H9 (cell line): Measurements from ENCODE around the gene DUS1L. TPM values are rescaled to one million over a fixed set of nuclear protein-coding genes. Genes with fewer than 3 reads are reported as not detected.

ENCODE experiments used
- DNase-seq: peaks from one replicate; pipeline ENCODE4 v3.0.0-alpha.2; 2017
- H2AFZ ChIP-seq: one replicate; pipeline ENCODE4 v1.6.1; 2013; ENCODE audit warnings: mild to moderate bottlenecking, low read length, control low read depth, moderate library complexity
- H2AK5ac ChIP-seq: 2 replicates; pipeline ENCODE4 v1.6.1; 2013; ENCODE audit warnings: low read length, control low read depth, mixed read lengths; ENCODE audit not compliant: insufficient read length
- H2BK120ac ChIP-seq: one replicate; pipeline ENCODE4 v1.6.1; 2013; ENCODE audit warnings: low read depth, mild to moderate bottlenecking, low read length, control low read depth, inconsistent platforms; ENCODE audit not compliant: poor library complexity, severe bottlenecking
- H2BK12ac ChIP-seq: 2 replicates; pipeline ENCODE4 v1.6.1; 2013; ENCODE audit warnings: low read length, control low read depth, mixed read lengths, low read depth; ENCODE audit not compliant: insufficient read length
- H2BK15ac ChIP-seq: 2 replicates; pipeline ENCODE4 v1.6.1; 2013; ENCODE audit warnings: low read depth, low read length, control low read depth
- H2BK20ac ChIP-seq: one replicate; pipeline ENCODE4 v1.6.1; 2013; ENCODE audit warnings: low read depth, mild to moderate bottlenecking, low read length, control low read depth, inconsistent platforms; ENCODE audit not compliant: poor library complexity, severe bottlenecking
- H2BK5ac ChIP-seq: 2 replicates; pipeline ENCODE4 v1.6.1; 2013; ENCODE audit warnings: low read length, control low read depth, mixed read lengths; ENCODE audit not compliant: insufficient read length
- H3K14ac ChIP-seq: 2 replicates; pipeline ENCODE4 v1.6.1; 2013; ENCODE audit warnings: low read length, control low read depth; ENCODE audit not compliant: insufficient read depth
- H3K18ac ChIP-seq: 2 replicates; pipeline ENCODE4 v1.6.1; 2013; ENCODE audit warnings: low read depth, mild to moderate bottlenecking, mixed read lengths, low read length, control low read depth; ENCODE audit not compliant: insufficient read length
- H3K23ac ChIP-seq: 2 replicates; pipeline ENCODE4 v1.6.1; 2013; ENCODE audit warnings: low read length, control low read depth, mixed read lengths, low read depth; ENCODE audit not compliant: insufficient read length
- H3K23me2 ChIP-seq: 2 replicates; pipeline ENCODE4 v1.6.1; 2013; ENCODE audit warnings: low read depth, mild to moderate bottlenecking, mixed read lengths, low read length, control low read depth; ENCODE audit not compliant: insufficient read length, poor library complexity, severe bottlenecking
- H3K27ac ChIP-seq: 2 replicates; pipeline ENCODE4 v1.5.1; 2013; ENCODE audit warnings: low read length, control low read depth, mixed read lengths, low read depth; ENCODE audit not compliant: insufficient read length
- H3K27me3 ChIP-seq: 2 replicates; pipeline ENCODE4 v1.6.1; 2013; ENCODE audit warnings: low read length, control low read depth, inconsistent platforms; ENCODE audit not compliant: insufficient read depth
- H3K4ac ChIP-seq: 2 replicates; pipeline ENCODE4 v1.6.1; 2013; ENCODE audit warnings: low read depth, mild to moderate bottlenecking, control low read depth, inconsistent platforms, low read length, moderate library complexity
- H3K4me1 ChIP-seq: 2 replicates; pipeline ENCODE4 v1.6.1; 2013; ENCODE audit warnings: low read length, control low read depth, inconsistent platforms; ENCODE audit not compliant: insufficient read depth
- H3K4me2 ChIP-seq: 2 replicates; pipeline ENCODE4 v1.6.1; 2013; ENCODE audit warnings: low read length, control low read depth, mixed read lengths; ENCODE audit not compliant: insufficient read length, insufficient read depth
- H3K56ac ChIP-seq: 2 replicates; pipeline ENCODE4 v1.6.1; 2013; ENCODE audit warnings: low read depth, mild to moderate bottlenecking, mixed read lengths, low read length, control low read depth; ENCODE audit not compliant: insufficient read length
- H3K79me1 ChIP-seq: 2 replicates; pipeline ENCODE4 v1.6.1; 2013; ENCODE audit warnings: low read depth, mild to moderate bottlenecking, moderate library complexity, low read length, control low read depth, inconsistent platforms; ENCODE audit not compliant: insufficient read depth, poor library complexity, severe bottlenecking
- H3K79me2 ChIP-seq: 2 replicates; pipeline ENCODE4 v1.6.1; 2013; ENCODE audit warnings: low read length, control low read depth, inconsistent platforms; ENCODE audit not compliant: insufficient read depth
- H3K9ac ChIP-seq: 2 replicates; pipeline ENCODE4 v1.6.1; 2013; ENCODE audit warnings: low read length, control low read depth, mixed read lengths; ENCODE audit not compliant: insufficient read length; ENCODE audit errors: extremely low read depth
- H3K9me3 ChIP-seq: one replicate; pipeline ENCODE4 v1.6.1; 2013; ENCODE audit warnings: low read depth, low read length, inconsistent platforms; ENCODE audit not compliant: control insufficient read depth
- H3T11ph ChIP-seq: one replicate; pipeline ENCODE4 v1.6.1; 2013; ENCODE audit warnings: mild to moderate bottlenecking, low read length, control low read depth, inconsistent platforms
- H4K20me1 ChIP-seq: one replicate; pipeline ENCODE4 v1.6.1; 2013; ENCODE audit not compliant: control insufficient read depth, insufficient read length, insufficient read depth
- H4K5ac ChIP-seq: 2 replicates; pipeline ENCODE4 v1.6.1; 2013; ENCODE audit warnings: low read depth, mild to moderate bottlenecking, mixed read lengths, low read length, control low read depth; ENCODE audit not compliant: insufficient read length
- H4K8ac ChIP-seq: replicated peaks from 2 replicates; pipeline ENCODE4 v1.6.1; 2013; ENCODE audit warnings: low read length, control low read depth, mixed read lengths, low read depth; ENCODE audit not compliant: insufficient read length
- H4K91ac ChIP-seq: 2 replicates; pipeline ENCODE4 v1.6.1; 2013; ENCODE audit warnings: low read depth, mild to moderate bottlenecking, moderate library complexity, mixed read lengths, low read length, control low read depth; ENCODE audit not compliant: insufficient read length
- H3K27ac Mint-ChIP-seq, 3 experiments: 2 replicates in 2 of 3; 3 replicates in 1 of 3; pipeline ENCODE4 v1.8.0; 2020 to 2021; ENCODE audit warnings: mixed read lengths in 3 of 3, mild to moderate bottlenecking in 1 of 3, moderate library complexity in 1 of 3
- H3K27me3 Mint-ChIP-seq: 2 replicates; pipeline ENCODE4 v1.8.0; 2021; ENCODE audit warnings: low read depth, mild to moderate bottlenecking, moderate library complexity, mixed read lengths
- H3K36me3 Mint-ChIP-seq, 3 experiments: 2 replicates in 2 of 3; 3 replicates in 1 of 3; pipeline ENCODE4 v1.8.0; 2020 to 2021; ENCODE audit warnings: low read depth in 3 of 3, mixed read lengths in 3 of 3; ENCODE audit not compliant: insufficient read depth in 1 of 3
- H3K4me1 Mint-ChIP-seq, 2 experiments: 2 replicates each; pipeline ENCODE4 v1.8.0; 2020; ENCODE audit warnings: mixed read lengths in 2 of 2
- H3K4me3 Mint-ChIP-seq, 2 experiments: 2 replicates in 1 of 2; 3 replicates in 1 of 2; pipeline ENCODE4 v1.8.0; 2020 to 2021; ENCODE audit warnings: mild to moderate bottlenecking in 2 of 2, mixed read lengths in 2 of 2, moderate library complexity in 1 of 2
- H3K9me3 Mint-ChIP-seq, 2 experiments: 2 replicates in 1 of 2; 3 replicates in 1 of 2; pipeline ENCODE4 v1.8.0; 2020; ENCODE audit warnings: mild to moderate bottlenecking in 2 of 2, mixed read lengths in 2 of 2, moderate library complexity in 1 of 2
- WGBS: extraction: QIAGEN DNeasy Blood & Tissue Kit; methylation state at CpG from one replicate; pipeline ENCODE4 v1.1.7; 2013; ENCODE audit warnings: missing lambda C conversion rate, low lambda C conversion rate, mixed read lengths; ENCODE audit not compliant: insufficient read length; ENCODE audit errors: extremely low coverage; 5-methylcytosine and 5-hydroxymethylcytosine counted together
- total RNA-seq: library from RNA; stranded (reverse); gene quantifications from 2 replicates; pipeline ENCODE4 v1.2.1, GENCODE V29; 2021
- TF ChIP-seq, protein P1 (sequence below): fragments of 200-600 bp; sonication (generic); conservative IDR thresholded peaks from 3 replicates; pipeline ENCODE4 v1.8.0; 2021; ENCODE audit warnings: antibody characterized with exemption, mild to moderate bottlenecking

The DUS1L gene
- total RNA-seq, 1 experiment from 2014 or later, result 103 TPM

- H2BK15ac ChIP-seq, result no peak overlapping the region
- H2BK5ac ChIP-seq, result no peak overlapping the region
- Mint-ChIP-seq H3K4me1 (peaks cover 4 to 5% of the 10 kb centered on the region in 2 experiments), H3K9me3 (no peaks in the 10 kb centered on the region; a peak in 1 of 5 replicates), H3K4me3 (peak overlapping the region; percentile 70 to 73; a peak in 4 of 5 replicates), H3K36me3 (peaks cover 4 to 17% (median 13%) of the 10 kb centered on the region in 3 experiments), H3K27me3 (peaks cover 4% of the 10 kb centered on the region; the same call in 1 of the 2 replicates), H3K27ac (no peak overlapping the region)
- H2BK20ac ChIP-seq, result no peak overlapping the region
- no peak overlapping the region for H3K23ac ChIP-seq
- H4K8ac ChIP-seq, result no peak overlapping the region
- no peak overlapping the region for H3K18ac ChIP-seq
- H2AFZ ChIP-seq, result no peak overlapping the region
- no peaks in the 10 kb centered on the region for H4K20me1 ChIP-seq
- H3K9me3 ChIP-seq, result no peaks in the 10 kb centered on the region
- no peak overlapping the region for H3K56ac ChIP-seq
- H3K23me2 ChIP-seq, result peaks cover 15% of the 10 kb centered on the region
- no peaks in the 10 kb centered on the region for H3K79me1 ChIP-seq
- H3K4me2 ChIP-seq, result no peak overlapping the region
- no peaks in the 10 kb centered on the region for H3K79me2 ChIP-seq
- DNase-seq, result no peak
- H3K27me3 ChIP-seq, result no peaks in the 10 kb centered on the region
- H3T11ph ChIP-seq, result no peak overlapping the region
- H2BK12ac ChIP-seq, result no peak overlapping the region
- H4K91ac ChIP-seq, result no peak overlapping the region
- H4K5ac ChIP-seq, result no peak overlapping the region
- H3K9ac ChIP-seq, result no peak overlapping the region
- H3K4me1 ChIP-seq, result no peaks in the 10 kb centered on the region
- H3K27ac ChIP-seq, result no peak overlapping the region
- TF ChIP-seq, protein P1, sequence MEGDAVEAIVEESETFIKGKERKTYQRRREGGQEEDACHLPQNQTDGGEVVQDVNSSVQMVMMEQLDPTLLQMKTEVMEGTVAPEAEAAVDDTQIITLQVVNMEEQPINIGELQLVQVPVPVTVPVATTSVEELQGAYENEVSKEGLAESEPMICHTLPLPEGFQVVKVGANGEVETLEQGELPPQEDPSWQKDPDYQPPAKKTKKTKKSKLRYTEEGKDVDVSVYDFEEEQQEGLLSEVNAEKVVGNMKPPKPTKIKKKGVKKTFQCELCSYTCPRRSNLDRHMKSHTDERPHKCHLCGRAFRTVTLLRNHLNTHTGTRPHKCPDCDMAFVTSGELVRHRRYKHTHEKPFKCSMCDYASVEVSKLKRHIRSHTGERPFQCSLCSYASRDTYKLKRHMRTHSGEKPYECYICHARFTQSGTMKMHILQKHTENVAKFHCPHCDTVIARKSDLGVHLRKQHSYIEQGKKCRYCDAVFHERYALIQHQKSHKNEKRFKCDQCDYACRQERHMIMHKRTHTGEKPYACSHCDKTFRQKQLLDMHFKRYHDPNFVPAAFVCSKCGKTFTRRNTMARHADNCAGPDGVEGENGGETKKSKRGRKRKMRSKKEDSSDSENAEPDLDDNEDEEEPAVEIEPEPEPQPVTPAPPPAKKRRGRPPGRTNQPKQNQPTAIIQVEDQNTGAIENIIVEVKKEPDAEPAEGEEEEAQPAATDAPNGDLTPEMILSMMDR, result no peak
- H3K14ac ChIP-seq, result no peak overlapping the region
- no peak overlapping the region for H3K4ac ChIP-seq
- no peak overlapping the region for H2AK5ac ChIP-seq
- no CpG with 5 or more reads among the region's 20 CpGs for WGBS
- H2BK120ac ChIP-seq, result no peak overlapping the region
Measured at GRCh38 chr17:82063424-82064415, 1.9 kb downstream of the DUS1L start.
